NCI-H2196 treated with DMSO at 0.1 percent for 48 hours (cell line): ENCODE measurements around the gene GP1BB.
"Not testable (repeated sequence)": the region's sequence is repeated elsewhere in the genome, so short reads cannot be mapped to it uniquely, and the experiment has no call there.

ENCODE experiments used
- DNase-seq: peaks from one replicate; lab custom pipeline; 2025; ENCODE audit not compliant: unreplicated experiment; lab: John Stamatoyannopoulos, UW

Gene GP1BB

GRCh38 chr22:19723232-19723982 is at the start of gene GP1BB:
Gene GP1BB, plus strand, starts transcription at chr22:19723539. Its CDS starts 31 bp downstream, at chr22:19723570.
- DNase-seq: no peak

GRCh38 chr22:19673660-19674059 is 49.7 kb upstream of the GP1BB start:
- no peak for DNase-seq

- DNase-seq: peak; percentile 24
Observed at GRCh38 chr22:19674129-19674928, 49.0 kb upstream of the GP1BB start.

- no peak for DNase-seq
Observed at GRCh38 chr22:19674929-19675253, 48.4 kb upstream of the GP1BB start.

GRCh38 chr22:19675428-19675827 is 47.9 kb upstream of the GP1BB start:
- no peak for DNase-seq

GRCh38 chr22:19676437-19676836 is 46.9 kb upstream of the GP1BB start:
- DNase-seq: not testable (repeated sequence)

- no peak for DNase-seq
Observed at GRCh38 chr22:19678949-19679521, 44.3 kb upstream of the GP1BB start.

GRCh38 chr22:19679522-19680101 is 43.7 kb upstream of the GP1BB start:
- DNase-seq: no peak

GRCh38 chr22:19680287-19680881 is 43.0 kb upstream of the GP1BB start:
- DNase-seq: no peak

- no peak for DNase-seq
Observed at GRCh38 chr22:19680911-19681862, 42.2 kb upstream of the GP1BB start.

GRCh38 chr22:19681863-19682245 is 41.5 kb upstream of the GP1BB start:
- no peak for DNase-seq

GRCh38 chr22:19686946-19687345 is 36.4 kb upstream of the GP1BB start:
- no peak for DNase-seq

- no peak for DNase-seq
Observed at GRCh38 chr22:19687561-19688300, 35.6 kb upstream of the GP1BB start.

- DNase-seq: no peak
Observed at GRCh38 chr22:19688301-19689290, 34.7 kb upstream of the GP1BB start.

- no peak for DNase-seq
Observed at GRCh38 chr22:19689408-19689807, 33.9 kb upstream of the GP1BB start.

- DNase-seq: no peak
Observed at GRCh38 chr22:19691007-19691720, 32.2 kb upstream of the GP1BB start.

- DNase-seq: no peak
Observed at GRCh38 chr22:19691721-19692341, 31.5 kb upstream of the GP1BB start.
